Fibroblast of skin of left biceps (primary cell): ENCODE measurements around the gene SNRNP70.

Experiments
- DNase-seq, 2 experiments: peaks; one replicate each; pipeline ENCODE4 v3.0.0-alpha.2; 2013; ENCODE audit warnings: low read depth in 2 of 2

SNRNP70 gene

GRCh38 chr19:49148044-49148682 lies 62.9 kb downstream of the SNRNP70 start:
- DNase-seq, result no peak

- peak; percentile 78 to 84 for DNase-seq
Measured at GRCh38 chr19:49148784-49149651, 63.8 kb downstream of the SNRNP70 start.

- peak; percentile 78 to 79 for DNase-seq
Measured at GRCh38 chr19:49149652-49150105, 64.4 kb downstream of the SNRNP70 start.

GRCh38 chr19:49150106-49150943 lies 65.1 kb downstream of the SNRNP70 start:
- peak; percentile 54 to 57 for DNase-seq

- no peak for DNase-seq
Measured at GRCh38 chr19:49150944-49151243, 65.6 kb downstream of the SNRNP70 start.

GRCh38 chr19:49151267-49152118 lies 66.2 kb downstream of the SNRNP70 start:
- no peak for DNase-seq

- no peak for DNase-seq
Measured at GRCh38 chr19:49152119-49152550, 66.9 kb downstream of the SNRNP70 start.

- no peak for DNase-seq
Measured at GRCh38 chr19:49153167-49153809, 68.0 kb downstream of the SNRNP70 start.

- DNase-seq, result no peak
Measured at GRCh38 chr19:49154279-49154678, 69.0 kb downstream of the SNRNP70 start.

GRCh38 chr19:49155005-49155819 lies 70.0 kb downstream of the SNRNP70 start, which contains the start of gene HRC:
Gene HRC (minus strand): TSS chr19:49155396. CDS start chr19:49155237, 159 bp downstream.
- DNase-seq, result no peak

GRCh38 chr19:49155820-49156346 lies 70.6 kb downstream of the SNRNP70 start:
- DNase-seq, result no peak

GRCh38 chr19:49157445-49158224 lies 72.4 kb downstream of the SNRNP70 start, which contains the start of gene TRPM4:
Gene TRPM4 (plus strand): TSS chr19:49157792. CDS start chr19:49157867, 75 bp downstream.
- DNase-seq, result peak in 1 of 2 experiments; percentile 48
